GM12873 (cell line): Measurements from ENCODE around the gene FNDC11.

Source experiments
- TF ChIP-seq, protein P1 (sequence below): IDR thresholded peaks from 2 replicates; pipeline ENCODE4 v1.5.1; 2012; ENCODE audit warnings: low read depth, mild to moderate bottlenecking, moderate library complexity, low read length, control low read depth; ENCODE audit not compliant: insufficient read depth; ENCODE audit errors: missing control alignments

Gene FNDC11

DNA sequence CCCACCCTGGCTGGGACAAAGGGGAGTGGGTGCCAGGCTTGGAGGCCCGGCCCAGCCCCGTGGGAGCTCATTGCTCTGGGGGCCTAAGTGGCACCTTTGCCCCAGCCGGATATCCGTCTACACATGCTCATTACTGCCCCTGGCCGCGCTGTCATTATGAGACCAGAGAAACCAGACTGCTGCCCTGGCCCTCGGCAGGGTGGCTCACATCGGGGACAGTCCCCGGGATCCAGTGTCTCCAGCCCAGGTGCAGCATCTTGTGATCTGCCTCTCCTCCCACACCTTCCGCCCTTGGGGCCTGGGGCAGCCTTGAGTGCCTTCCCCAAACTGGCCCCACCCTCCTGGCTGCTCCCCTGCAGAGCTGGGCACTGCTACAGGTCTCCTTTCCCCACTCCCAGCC lies 11.3 kb upstream of the FNDC11 start:
- TF ChIP-seq, protein P1, sequence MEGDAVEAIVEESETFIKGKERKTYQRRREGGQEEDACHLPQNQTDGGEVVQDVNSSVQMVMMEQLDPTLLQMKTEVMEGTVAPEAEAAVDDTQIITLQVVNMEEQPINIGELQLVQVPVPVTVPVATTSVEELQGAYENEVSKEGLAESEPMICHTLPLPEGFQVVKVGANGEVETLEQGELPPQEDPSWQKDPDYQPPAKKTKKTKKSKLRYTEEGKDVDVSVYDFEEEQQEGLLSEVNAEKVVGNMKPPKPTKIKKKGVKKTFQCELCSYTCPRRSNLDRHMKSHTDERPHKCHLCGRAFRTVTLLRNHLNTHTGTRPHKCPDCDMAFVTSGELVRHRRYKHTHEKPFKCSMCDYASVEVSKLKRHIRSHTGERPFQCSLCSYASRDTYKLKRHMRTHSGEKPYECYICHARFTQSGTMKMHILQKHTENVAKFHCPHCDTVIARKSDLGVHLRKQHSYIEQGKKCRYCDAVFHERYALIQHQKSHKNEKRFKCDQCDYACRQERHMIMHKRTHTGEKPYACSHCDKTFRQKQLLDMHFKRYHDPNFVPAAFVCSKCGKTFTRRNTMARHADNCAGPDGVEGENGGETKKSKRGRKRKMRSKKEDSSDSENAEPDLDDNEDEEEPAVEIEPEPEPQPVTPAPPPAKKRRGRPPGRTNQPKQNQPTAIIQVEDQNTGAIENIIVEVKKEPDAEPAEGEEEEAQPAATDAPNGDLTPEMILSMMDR = no peak

DNA sequence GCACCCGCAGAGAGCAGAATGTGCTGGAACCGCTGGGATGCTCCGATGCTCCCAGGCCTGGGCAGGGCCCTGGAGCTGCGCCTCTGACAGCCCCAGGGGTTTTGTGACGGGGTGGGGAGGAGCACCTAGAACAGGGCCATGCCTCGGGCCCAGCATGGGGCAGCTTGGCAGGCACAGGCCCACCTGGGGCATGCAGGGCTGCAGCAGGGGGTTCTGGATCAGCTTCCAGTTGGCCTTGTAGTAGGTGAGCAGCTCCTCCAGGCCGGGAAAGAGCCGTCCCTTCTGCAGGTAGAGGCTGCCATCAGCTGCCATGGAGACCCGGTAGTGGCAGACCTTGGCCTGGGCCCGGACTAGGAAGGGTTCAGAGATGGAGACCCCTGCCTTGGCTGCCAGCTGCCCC lies 10.8 kb upstream of the FNDC11 start:
- TF ChIP-seq, protein P1 = no peak

DNA sequence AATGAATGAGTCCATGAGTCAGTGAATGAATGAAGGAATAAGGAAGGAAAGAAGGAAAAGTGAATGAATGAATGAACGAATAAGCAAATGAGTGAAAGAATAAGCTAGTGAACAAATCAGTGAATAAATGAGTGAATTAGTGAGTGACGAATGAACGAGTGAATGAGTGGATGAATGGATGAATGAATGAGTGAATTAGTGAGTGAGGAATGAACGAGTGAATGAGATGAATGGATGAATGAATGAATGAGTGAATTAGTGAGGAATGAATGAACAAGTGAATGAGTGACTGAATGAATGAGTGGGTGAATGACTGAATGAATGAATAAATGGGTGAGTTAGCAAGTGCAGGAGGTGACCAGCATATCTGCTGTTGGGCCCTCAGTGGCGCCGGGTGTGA lies 10.2 kb upstream of the FNDC11 start:
- TF ChIP-seq, protein P1 = no peak

DNA sequence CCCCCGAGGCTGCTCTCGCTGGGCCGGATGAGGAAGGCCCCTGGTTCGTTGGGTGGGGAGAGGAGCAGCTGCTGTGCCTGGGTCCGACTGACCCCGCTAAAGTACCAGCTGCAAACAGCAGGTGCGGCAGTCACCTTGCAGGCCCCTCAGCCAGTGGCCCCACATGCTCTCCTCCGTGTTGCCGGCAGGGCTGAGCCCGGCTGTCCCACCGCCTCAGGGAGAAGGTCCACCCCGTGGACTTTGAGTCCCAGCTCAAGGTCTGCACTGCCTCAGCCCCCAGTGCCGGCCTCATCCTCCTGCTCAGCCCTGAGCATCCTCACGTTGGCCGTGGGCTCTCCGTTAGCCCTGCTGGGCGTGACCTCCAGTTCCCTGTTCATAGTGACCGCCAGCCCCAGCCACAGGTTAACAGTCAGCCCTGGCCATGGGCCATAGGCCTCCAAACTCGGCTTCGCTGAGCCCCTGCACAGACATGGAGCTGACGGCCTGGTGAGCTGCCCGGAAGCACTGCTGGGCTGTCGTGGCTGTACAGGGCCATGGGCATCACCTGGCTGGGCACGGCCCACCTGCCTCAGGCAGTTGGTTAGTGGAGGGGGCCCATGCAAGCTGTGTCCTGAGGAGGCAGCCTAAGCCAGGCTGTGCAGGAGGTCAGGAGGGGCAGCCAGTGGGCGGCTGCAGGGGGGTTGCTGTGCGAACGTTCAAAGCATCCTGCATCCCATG lies 9.6 kb upstream of the FNDC11 start:
- TF ChIP-seq, protein P1 = no peak

DNA sequence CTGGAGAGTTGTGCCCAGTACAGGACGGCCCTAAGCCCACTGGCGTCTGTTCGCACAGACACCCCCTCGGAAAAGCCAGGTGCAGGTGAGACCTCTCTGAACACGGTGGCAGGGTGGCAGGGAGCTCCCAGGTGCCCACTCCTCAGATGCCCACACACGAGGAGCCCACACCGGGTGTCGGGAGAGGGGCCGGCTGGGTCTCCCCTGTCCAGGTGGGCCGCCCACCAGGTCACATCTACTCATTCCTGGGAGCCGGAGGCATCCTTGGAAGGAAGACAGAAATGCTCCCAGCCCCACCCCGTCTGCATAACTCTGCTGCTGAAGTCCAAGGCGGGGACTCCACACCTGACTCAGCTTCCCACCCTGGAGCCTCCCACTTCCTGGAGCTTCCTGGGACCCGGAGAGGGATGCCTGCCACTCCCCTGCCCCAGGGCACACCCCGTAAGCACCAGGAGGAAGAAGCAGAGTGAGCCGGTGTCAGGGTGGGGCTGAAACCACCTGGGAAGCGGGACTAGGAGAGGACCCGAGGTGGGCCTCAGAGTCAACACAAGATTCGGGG lies 8.9 kb upstream of the FNDC11 start:
- TF ChIP-seq, protein P1 = no peak

DNA sequence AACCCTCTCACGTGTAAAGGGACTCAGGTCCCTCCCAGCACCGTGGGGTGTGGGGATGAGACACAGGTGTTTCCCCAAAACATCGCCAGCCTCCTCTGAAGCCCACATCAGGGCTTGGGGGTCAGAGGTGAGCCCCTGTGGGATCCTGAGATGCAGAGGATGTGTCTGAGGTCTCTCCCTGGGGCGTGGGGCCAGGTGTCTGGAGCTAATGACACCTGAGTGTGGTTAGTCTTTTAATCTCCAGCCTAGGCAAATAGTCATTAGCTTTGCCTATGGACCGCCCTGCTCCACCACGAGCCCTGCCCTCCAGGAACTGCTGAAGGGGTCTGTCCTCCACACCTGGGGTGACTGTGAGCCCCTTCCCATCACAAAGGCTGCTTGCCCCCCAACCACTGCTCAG lies 8.1 kb upstream of the FNDC11 start:
- TF ChIP-seq, protein P1 = no peak

DNA sequence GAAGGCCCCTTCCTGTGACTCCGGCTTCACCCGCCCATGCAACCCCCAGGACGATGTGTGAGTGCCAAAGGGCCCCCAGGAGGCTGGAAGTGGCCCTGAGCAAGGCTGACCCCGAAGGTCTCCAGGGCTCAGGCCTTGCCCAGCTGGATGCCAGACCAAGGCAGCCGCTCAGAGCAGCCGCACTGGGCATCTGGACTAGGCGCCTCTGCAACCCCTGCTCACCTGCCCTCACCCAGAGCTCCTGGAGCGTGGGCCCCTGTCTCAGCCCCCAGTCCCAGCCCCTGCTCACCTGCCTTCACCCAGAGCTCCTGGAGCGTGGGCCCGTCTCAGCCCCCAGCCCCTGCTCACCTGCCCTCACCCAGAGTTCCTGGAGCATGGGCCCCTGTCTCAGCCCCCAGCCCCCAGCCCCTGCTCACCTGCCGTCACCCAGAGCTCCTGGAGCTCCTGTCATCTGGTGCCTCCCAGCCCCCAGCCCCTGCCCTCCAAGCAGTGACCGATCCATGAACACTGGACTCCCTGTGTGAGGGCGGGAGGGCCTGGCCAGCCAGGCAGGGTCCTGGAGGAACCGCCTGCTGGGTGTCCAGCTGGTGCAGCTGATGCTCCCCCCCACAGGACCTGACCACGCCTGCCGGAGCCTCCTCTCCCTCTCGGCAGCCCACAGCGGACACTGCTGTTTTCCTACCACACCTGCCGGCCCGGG lies 7.6 kb upstream of the FNDC11 start:
- TF ChIP-seq, protein P1 = no peak
